NT2/D1 (cell line): Measurements from ENCODE around the gene DEPDC1B.

Source experiments
- SUZ12 ChIP-seq: IDR thresholded peaks from 2 replicates; pipeline ENCODE4 v1.6.1; 2011; ENCODE audit not compliant: insufficient read length, insufficient read depth; ENCODE audit errors: extremely low read depth
- YY1 ChIP-seq: IDR thresholded peaks from 2 replicates; pipeline ENCODE4 v1.6.1; 2011; ENCODE audit not compliant: insufficient read length, insufficient read depth
- ZNF274 ChIP-seq: IDR thresholded peaks from 2 replicates; pipeline ENCODE4 v1.6.1; 2011; ENCODE audit warnings: mild to moderate bottlenecking, low read depth, low read length

DNA sequence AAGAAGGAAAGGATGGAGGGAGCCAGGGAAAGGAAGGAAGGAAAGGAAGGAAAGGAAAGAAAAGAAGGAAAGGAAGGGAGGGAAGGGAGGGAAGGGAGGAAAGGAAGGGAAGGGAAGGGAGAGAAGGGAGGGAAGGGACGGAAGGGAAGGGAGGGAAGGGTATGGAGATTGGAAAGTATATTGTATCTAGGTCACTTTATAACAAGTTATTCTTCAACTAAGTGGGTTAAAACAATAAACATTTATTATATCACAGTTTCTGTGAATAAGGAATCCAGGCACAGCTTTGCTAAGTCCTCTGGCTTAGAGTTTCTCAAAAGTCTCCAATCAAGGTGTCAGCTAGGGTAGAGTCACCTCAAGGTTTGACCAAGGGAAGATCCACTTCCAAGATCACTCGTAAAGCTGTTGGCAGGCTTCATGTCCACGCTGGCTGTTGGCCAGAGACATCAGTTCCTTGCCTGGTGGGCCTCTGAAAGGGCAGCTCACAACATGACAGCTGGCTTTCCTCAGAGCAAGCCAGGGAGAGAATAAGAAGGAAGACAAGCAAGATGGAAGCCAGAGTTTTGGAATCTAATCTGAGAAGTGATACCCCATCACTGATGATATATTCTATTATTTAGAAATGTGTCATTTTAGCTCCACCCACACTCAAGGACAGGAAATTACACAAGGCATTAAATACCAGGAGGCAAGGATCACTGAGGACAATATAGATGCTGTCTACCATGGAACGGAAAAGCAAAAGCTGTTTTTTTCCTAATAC, 105.1 kb downstream of the DEPDC1B start:
- TF ChIP-seq ZNF274: no peak
- TF ChIP-seq YY1: no peak
- no peak for TF ChIP-seq SUZ12
